ENCODE results near the gene ETV5.

The ETV5 gene

DNA sequence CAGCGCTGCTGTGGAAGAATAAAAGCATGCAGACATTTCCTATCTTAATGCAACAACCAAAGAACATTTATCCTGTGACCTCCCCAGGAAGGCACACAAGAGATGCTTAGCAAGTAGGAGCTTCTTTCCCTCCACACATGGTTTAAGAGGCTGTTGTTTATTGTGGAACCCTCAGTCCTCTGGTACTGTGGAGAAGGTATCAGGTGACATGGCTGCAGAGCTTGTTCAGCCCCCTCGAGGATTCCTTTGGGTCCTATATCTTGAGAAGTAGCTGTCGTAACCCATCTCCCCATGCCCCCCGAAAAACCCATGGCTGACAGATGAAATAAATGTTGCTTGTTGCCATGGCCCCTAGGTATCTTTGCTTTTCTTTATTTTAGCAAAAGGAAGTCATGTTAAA, 20.3 kb upstream of the ETV5 start:
- Histone ChIP-seq H3K36me3 (replicated peaks; ENCODE audit: low read depth, low read length) (no peaks in the 10 kb centered on the region), H3K27ac (ENCODE audit: low read length) (no peak overlapping the region), H3K79me2 (ENCODE audit: low read length) (no peaks in the 10 kb centered on the region), H3K9me3 (ENCODE audit: insufficient read depth, low read length) (no peaks in the 10 kb centered on the region), H2AFZ (ENCODE audit: low read depth, low read length) (no peak overlapping the region), H3K9ac (ENCODE audit: low read length) (no peak overlapping the region), H3K4me3 (ENCODE audit: low read length) (no peak overlapping the region), H3K4me2 (ENCODE audit: low read length) (no peak overlapping the region), H3K27me3 (ENCODE audit: low read depth, low read length) (peaks cover 13% of the 10 kb centered on the region), H4K20me1 (ENCODE audit: insufficient read depth, low read length) (no peaks in the 10 kb centered on the region), H3K4me1 (ENCODE audit: low read length) (no peaks in the 10 kb centered on the region)
- TF ChIP-seq, protein P1, sequence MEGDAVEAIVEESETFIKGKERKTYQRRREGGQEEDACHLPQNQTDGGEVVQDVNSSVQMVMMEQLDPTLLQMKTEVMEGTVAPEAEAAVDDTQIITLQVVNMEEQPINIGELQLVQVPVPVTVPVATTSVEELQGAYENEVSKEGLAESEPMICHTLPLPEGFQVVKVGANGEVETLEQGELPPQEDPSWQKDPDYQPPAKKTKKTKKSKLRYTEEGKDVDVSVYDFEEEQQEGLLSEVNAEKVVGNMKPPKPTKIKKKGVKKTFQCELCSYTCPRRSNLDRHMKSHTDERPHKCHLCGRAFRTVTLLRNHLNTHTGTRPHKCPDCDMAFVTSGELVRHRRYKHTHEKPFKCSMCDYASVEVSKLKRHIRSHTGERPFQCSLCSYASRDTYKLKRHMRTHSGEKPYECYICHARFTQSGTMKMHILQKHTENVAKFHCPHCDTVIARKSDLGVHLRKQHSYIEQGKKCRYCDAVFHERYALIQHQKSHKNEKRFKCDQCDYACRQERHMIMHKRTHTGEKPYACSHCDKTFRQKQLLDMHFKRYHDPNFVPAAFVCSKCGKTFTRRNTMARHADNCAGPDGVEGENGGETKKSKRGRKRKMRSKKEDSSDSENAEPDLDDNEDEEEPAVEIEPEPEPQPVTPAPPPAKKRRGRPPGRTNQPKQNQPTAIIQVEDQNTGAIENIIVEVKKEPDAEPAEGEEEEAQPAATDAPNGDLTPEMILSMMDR (IDR thresholded peaks at IDR 0.05; ENCODE audit: low read depth, low read length) = no peak
- TF ChIP-seq EZH2phosphoT487 (IDR thresholded peaks at IDR 0.05; ENCODE audit: low read depth) = no peak

- Histone ChIP-seq H3K27ac (ENCODE audit: low read length) (no peak overlapping the region), H3K9me3 (ENCODE audit: insufficient read depth, low read length) (no peaks in the 10 kb centered on the region), H3K79me2 (ENCODE audit: low read length) (no peaks in the 10 kb centered on the region), H3K4me3 (ENCODE audit: low read length) (no peak overlapping the region), H4K20me1 (ENCODE audit: insufficient read depth, low read length) (no peaks in the 10 kb centered on the region), H3K4me2 (ENCODE audit: low read length) (no peak overlapping the region), H2AFZ (ENCODE audit: low read depth, low read length) (no peak overlapping the region), H3K9ac (ENCODE audit: low read length) (no peak overlapping the region), H3K4me1 (ENCODE audit: low read length) (no peaks in the 10 kb centered on the region), H3K27me3 (ENCODE audit: low read depth, low read length) (peaks cover 18% of the 10 kb centered on the region), H3K36me3 (replicated peaks; ENCODE audit: low read depth, low read length) (no peaks in the 10 kb centered on the region)
- TF ChIP-seq, protein P1 (IDR thresholded peaks at IDR 0.05; ENCODE audit: low read depth, low read length) = no peak
- TF ChIP-seq EZH2phosphoT487 (IDR thresholded peaks at IDR 0.05; ENCODE audit: low read depth) = no peak
Measured at GRCh38 chr3:186128158-186128557, 19.3 kb upstream of the ETV5 start.

DNA sequence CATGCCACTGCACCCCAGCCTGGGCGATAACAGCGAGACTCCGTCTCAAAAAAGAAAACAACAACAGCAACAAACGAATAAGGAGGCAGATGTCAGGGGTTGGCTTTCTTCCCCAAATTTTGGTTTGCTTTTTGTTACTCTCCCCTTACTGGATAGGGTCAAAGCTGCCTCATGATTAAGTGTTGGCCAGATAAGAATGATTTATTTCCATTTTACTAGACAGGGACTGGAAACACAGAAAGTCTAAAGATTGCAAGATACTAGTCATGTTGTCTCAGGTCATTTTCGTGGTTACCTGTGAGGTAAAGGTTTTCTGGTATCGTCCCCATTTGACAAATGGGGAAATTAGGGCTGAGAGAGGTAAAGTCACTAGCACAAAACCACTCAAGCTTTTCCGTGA, 18.6 kb upstream of the ETV5 start:
- no peak overlapping the region for H3K27ac ChIP-seq (ENCODE audit: low read length)
- peaks cover 16% of the 10 kb centered on the region for H3K27me3 ChIP-seq (ENCODE audit: low read depth, low read length)
- no peaks in the 10 kb centered on the region for H3K9me3 ChIP-seq (ENCODE audit: insufficient read depth, low read length)
- no peaks in the 10 kb centered on the region for H3K79me2 ChIP-seq (ENCODE audit: low read length)
- no peaks in the 10 kb centered on the region for H3K36me3 ChIP-seq (replicated peaks; ENCODE audit: low read depth, low read length)
- no peaks in the 10 kb centered on the region for H3K4me1 ChIP-seq (ENCODE audit: low read length)
- TF ChIP-seq EZH2phosphoT487 (IDR thresholded peaks at IDR 0.05; ENCODE audit: low read depth) = no peak
- TF ChIP-seq, protein P1 (IDR thresholded peaks at IDR 0.05; ENCODE audit: low read depth, low read length) = no peak
- H3K9ac ChIP-seq (ENCODE audit: low read length) = no peak overlapping the region
- no peak overlapping the region for H3K4me2 ChIP-seq (ENCODE audit: low read length)
- H4K20me1 ChIP-seq (ENCODE audit: insufficient read depth, low read length) = no peaks in the 10 kb centered on the region
- H3K4me3 ChIP-seq (ENCODE audit: low read length) = no peak overlapping the region
- no peak overlapping the region for H2AFZ ChIP-seq (ENCODE audit: low read depth, low read length)

GRCh38 chr3:186125118-186125517, 16.2 kb upstream of the ETV5 start:
- no peak overlapping the region for H3K4me2 ChIP-seq (ENCODE audit: low read length)
- no peaks in the 10 kb centered on the region for H3K36me3 ChIP-seq (replicated peaks; ENCODE audit: low read depth, low read length)
- no peaks in the 10 kb centered on the region for H3K4me1 ChIP-seq (ENCODE audit: low read length)
- no peak overlapping the region for H2AFZ ChIP-seq (ENCODE audit: low read depth, low read length)
- no peak overlapping the region for H3K4me3 ChIP-seq (ENCODE audit: low read length)
- peaks cover 19% of the 10 kb centered on the region for H3K27me3 ChIP-seq (ENCODE audit: low read depth, low read length)
- H4K20me1 ChIP-seq (ENCODE audit: insufficient read depth, low read length) = no peaks in the 10 kb centered on the region
- H3K9ac ChIP-seq (ENCODE audit: low read length) = no peak overlapping the region
- TF ChIP-seq, protein P1 (IDR thresholded peaks at IDR 0.05; ENCODE audit: low read depth, low read length) = no peak
- TF ChIP-seq EZH2phosphoT487 (IDR thresholded peaks at IDR 0.05; ENCODE audit: low read depth) = no peak
- no peaks in the 10 kb centered on the region for H3K79me2 ChIP-seq (ENCODE audit: low read length)
- H3K9me3 ChIP-seq (ENCODE audit: insufficient read depth, low read length) = no peaks in the 10 kb centered on the region
- H3K27ac ChIP-seq (ENCODE audit: low read length) = no peak overlapping the region

Data from OCI-LY3 (cell line).